Gastrocnemius medialis (tissue), 4 donors: Measurements from ENCODE around the gene SENP8. TPM values are rescaled to one million over a fixed set of nuclear protein-coding genes. Genes with fewer than 3 reads are reported as not detected.

Source experiments
- ATAC-seq, 2 donors: fragments of 150-250 bp; one replicate each; pipeline ENCODE4 v1.9.1; 2016
- DNase-seq, 2 donors: peaks; one replicate each; pipeline ENCODE4 v3.0.0-alpha.2; 2019
- H3K27ac ChIP-seq, 4 donors: fragments of 200-600 bp; sonication (generic); 1 replicate in 1 of 4; 2 replicates in 3 of 4; pipeline ENCODE4 v1.5.1; 2016 to 2018; ENCODE audit warnings: mild to moderate bottlenecking in 2 of 4, moderate library complexity in 1 of 4
- H3K27me3 ChIP-seq, 3 donors: fragments of 200-600 bp; sonication (generic) in 2 of 3; 1 replicate in 1 of 3; 2 replicates in 2 of 3; pipeline versions ENCODE4 v1.5.1 to v1.6.0; 2016 to 2019; ENCODE audit warnings: mild to moderate bottlenecking in 1 of 3, moderate library complexity in 1 of 3
- H3K36me3 ChIP-seq, 2 donors: fragments of 200-600 bp; sonication (generic) in 1 of 2; one replicate each; pipeline ENCODE4 v1.5.1; 2017 to 2018
- H3K4me1 ChIP-seq, 2 donors: fragments of 200-600 bp; sonication (generic) in 1 of 2; one replicate each; pipeline ENCODE4 v1.5.1; 2016 to 2017; ENCODE audit warnings: mild to moderate bottlenecking in 2 of 2
- H3K4me3 ChIP-seq, 4 donors: fragments of 200-600 bp; sonication (generic) in 3 of 4; 1 replicate in 1 of 4; 2 replicates in 3 of 4; pipeline ENCODE4 v1.5.1; 2016 to 2019; ENCODE audit warnings: mild to moderate bottlenecking in 2 of 4
- H3K9me3 ChIP-seq, 3 donors: fragments of 200-600 bp; sonication (generic) in 2 of 3; 1 replicate in 1 of 3; 2 replicates in 2 of 3; pipeline ENCODE4 v1.5.1; 2016 to 2019
- POLR2A ChIP-seq, 2 donors: fragments of 450-650 bp; IDR thresholded peaks; one replicate each; pipeline ENCODE4 v1.6.1; 2017; ENCODE audit warnings: antibody characterized with exemption in 2 of 2, mild to moderate bottlenecking in 2 of 2, moderate library complexity in 2 of 2
- in situ Hi-C, 4 donors: fragments of 200-750 bp; cut with MboI; loops; one replicate each; pipeline versions ENCODE4 v1.15.0 to v1.8.0; 2017; ENCODE audit warnings: low sequenced_read_pairs in 4 of 4
- intact Hi-C: fragments of 100-400 bp; cut with DNase I; formaldehyde crosslinking; loops from one replicate; pipeline ENCODE4 v1.15.1; 2023; ENCODE audit warnings: low total_unique reads
- total RNA-seq, 4 donors: library from RNA; depleted of rRNA; stranded (reverse); fragments of >200 nt; gene quantifications; one replicate each; pipeline versions ENCODE4 v1.1.0 to v1.2.3, GENCODE V29; 2016
- TF ChIP-seq, protein P1 (sequence below), 5 experiments: fragments of 450-650 bp in 3 of 5; fragments of 200-600 bp in 2 of 5; sonication (generic) in 2 of 5; IDR thresholded peaks in 4 of 5; conservative IDR thresholded peaks in 1 of 5; 1 replicate in 4 of 5; 2 replicates in 1 of 5; pipeline ENCODE4 v1.5.1; 2016 to 2019; ENCODE audit warnings: antibody characterized with exemption in 5 of 5, mild to moderate bottlenecking in 3 of 5, moderate library complexity in 3 of 5

The SENP8 gene
- total RNA-seq, 4 donors from 2014 or later = 1.0 to 3.6 (median 2.7) TPM

DNA sequence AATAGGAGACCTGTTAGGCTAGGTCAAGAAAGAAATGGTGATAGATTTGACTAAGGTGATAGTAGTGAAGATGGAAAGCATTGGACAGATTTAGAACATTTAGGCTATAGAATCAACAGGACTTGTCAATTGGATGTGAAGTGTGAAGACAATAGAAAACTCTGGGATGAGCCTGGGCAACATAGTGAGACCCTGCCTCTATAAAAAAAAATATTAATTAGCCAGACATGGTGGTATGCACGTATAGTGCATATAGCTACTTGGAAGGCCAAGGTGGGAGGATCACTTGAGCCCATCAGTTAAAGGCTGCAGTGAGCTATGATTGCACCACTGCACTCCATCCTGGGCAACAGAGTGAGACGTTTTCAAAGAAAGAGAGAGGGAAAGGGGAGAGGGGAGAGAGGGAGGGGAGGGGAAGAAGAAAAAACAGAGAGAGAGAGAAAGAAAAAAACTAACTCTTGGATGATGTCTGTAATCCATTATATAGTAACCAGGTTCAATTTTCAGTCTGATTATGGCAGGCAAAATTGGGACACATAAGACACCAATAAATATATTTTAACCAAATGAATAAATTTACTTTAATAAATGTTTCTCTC lies 9.6 kb downstream of the SENP8 start:
- TF ChIP-seq, protein P1, sequence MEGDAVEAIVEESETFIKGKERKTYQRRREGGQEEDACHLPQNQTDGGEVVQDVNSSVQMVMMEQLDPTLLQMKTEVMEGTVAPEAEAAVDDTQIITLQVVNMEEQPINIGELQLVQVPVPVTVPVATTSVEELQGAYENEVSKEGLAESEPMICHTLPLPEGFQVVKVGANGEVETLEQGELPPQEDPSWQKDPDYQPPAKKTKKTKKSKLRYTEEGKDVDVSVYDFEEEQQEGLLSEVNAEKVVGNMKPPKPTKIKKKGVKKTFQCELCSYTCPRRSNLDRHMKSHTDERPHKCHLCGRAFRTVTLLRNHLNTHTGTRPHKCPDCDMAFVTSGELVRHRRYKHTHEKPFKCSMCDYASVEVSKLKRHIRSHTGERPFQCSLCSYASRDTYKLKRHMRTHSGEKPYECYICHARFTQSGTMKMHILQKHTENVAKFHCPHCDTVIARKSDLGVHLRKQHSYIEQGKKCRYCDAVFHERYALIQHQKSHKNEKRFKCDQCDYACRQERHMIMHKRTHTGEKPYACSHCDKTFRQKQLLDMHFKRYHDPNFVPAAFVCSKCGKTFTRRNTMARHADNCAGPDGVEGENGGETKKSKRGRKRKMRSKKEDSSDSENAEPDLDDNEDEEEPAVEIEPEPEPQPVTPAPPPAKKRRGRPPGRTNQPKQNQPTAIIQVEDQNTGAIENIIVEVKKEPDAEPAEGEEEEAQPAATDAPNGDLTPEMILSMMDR (IDR thresholded peaks at IDR 0.05 in 4 of 5, conservative IDR thresholded peaks at IDR 0.05 in 1 of 5) = no peak
- no peak for TF ChIP-seq POLR2A (IDR thresholded peaks at IDR 0.05)
- H3K27me3 ChIP-seq = no peaks in the 10 kb centered on the region
- H3K4me3 ChIP-seq = no peak overlapping the region
- no peaks in the 10 kb centered on the region for H3K4me1 ChIP-seq
- no peak overlapping the region for H3K27ac ChIP-seq
- intact Hi-C loops (no loop called here), in situ Hi-C loops (no loop called here)
- ATAC-seq (no peak), DNase-seq (no peak)
- no peaks in the 10 kb centered on the region for H3K36me3 ChIP-seq
- no peaks in the 10 kb centered on the region for H3K9me3 ChIP-seq

DNA sequence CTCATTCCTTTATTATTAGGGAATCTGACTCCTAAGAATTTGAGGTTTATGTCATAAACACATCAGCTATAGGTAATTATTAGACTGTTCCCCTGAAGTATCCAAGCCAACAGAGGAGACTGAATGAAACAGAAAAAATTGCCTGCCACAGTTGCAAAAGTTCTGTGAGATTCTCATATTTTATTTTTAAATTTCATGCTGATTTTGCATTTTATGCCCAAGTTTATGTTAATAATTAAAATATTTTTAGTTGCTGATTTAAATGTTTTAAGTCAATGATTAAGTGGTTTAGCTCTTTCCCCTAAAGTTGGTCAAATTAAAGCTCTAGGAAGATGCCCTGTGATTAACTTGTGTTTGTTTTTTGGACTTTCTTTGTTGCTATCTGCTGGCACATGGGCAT lies 10.2 kb downstream of the SENP8 start:
- in situ Hi-C loops = no loop called here
- DNase-seq (no peak), ATAC-seq (no peak)
- Histone ChIP-seq H3K36me3 (no peaks in the 10 kb centered on the region), H3K9me3 (no peaks in the 10 kb centered on the region), H3K27me3 (no peaks in the 10 kb centered on the region), H3K27ac (no peak overlapping the region), H3K4me1 (no peaks in the 10 kb centered on the region), H3K4me3 (no peak overlapping the region)
- intact Hi-C loops = no loop called here
- TF ChIP-seq, protein P1 (IDR thresholded peaks at IDR 0.05 in 4 of 5, conservative IDR thresholded peaks at IDR 0.05 in 1 of 5) = no peak
- TF ChIP-seq POLR2A (IDR thresholded peaks at IDR 0.05) = no peak

DNA sequence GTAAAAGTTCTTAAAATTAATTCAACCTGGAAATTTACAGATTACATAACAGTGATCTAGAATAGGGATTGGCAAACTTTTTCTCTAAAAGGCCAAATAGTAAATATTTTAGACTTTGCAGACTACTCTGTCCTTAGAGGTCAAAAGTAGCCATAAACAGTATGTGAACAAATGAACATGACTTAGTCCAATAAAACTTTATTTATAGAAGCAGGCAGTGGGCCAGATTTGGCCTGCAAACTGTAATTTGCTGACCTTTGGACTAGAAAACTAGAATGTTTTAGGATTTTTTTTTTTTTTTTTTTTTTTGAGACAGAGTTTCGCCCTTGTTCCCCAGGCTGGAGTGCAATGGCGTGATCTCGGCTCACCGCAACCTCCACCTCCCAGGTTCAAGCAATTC lies 12.1 kb downstream of the SENP8 start:
- Histone ChIP-seq H3K4me1 (no peaks in the 10 kb centered on the region), H3K9me3 (no peaks in the 10 kb centered on the region), H3K4me3 (no peak overlapping the region), H3K27ac (no peak overlapping the region), H3K27me3 (no peaks in the 10 kb centered on the region), H3K36me3 (no peaks in the 10 kb centered on the region)
- TF ChIP-seq, protein P1 (IDR thresholded peaks at IDR 0.05 in 4 of 5, conservative IDR thresholded peaks at IDR 0.05 in 1 of 5) = no peak
- no peak for TF ChIP-seq POLR2A (IDR thresholded peaks at IDR 0.05)
- no peak for ATAC-seq
- intact Hi-C loops (no loop called here), in situ Hi-C loops (no loop called here)
- no peak for DNase-seq

DNA sequence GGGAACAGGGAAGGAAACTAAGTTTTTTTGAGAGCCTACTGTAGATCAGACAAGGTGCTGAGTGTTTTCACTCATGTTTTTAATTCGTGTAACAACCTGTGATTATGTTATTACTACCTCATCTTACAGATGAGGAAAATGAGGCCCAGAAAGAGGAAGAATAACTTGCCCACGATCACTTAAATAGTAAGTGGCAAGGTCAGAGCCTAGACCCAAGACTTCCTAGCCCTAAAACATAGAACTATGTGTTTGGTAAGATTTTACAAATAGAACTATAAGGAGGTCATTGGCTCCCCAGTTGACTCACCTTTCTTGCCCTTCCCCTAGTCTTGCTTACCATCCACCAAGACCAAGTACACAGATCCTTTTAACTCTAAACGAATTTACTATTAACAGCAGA lies 13.7 kb downstream of the SENP8 start:
- Histone ChIP-seq H3K4me3 (no peak overlapping the region), H3K27me3 (no peaks in the 10 kb centered on the region), H3K27ac (no peak overlapping the region), H3K36me3 (no peaks in the 10 kb centered on the region), H3K9me3 (no peaks in the 10 kb centered on the region), H3K4me1 (no peaks in the 10 kb centered on the region)
- TF ChIP-seq, protein P1 (IDR thresholded peaks at IDR 0.05 in 4 of 5, conservative IDR thresholded peaks at IDR 0.05 in 1 of 5) = no peak
- no peak for TF ChIP-seq POLR2A (IDR thresholded peaks at IDR 0.05)
- intact Hi-C loops = no loop called here
- DNase-seq (no peak), ATAC-seq (no peak)
- in situ Hi-C loops = no loop called here

DNA sequence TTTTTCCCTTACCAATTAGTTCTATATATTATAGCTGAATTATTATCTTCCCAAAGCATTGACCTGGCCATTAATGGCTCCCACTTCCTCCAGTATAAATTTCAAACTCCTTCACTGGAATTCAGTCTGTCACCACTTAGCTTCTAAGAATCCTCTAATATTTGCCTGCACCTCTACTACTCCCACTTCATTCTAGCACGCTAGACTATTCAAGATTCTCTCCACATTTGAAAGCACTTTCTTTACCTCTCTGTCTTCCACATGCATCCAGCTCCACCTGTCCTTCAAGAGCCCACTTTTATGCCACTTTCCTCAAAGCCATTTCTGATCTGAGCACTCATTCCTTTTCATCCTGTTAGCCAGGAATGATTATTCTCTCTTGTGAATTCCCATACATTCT lies 15.0 kb downstream of the SENP8 start:
- intact Hi-C loops = no loop called here
- no peaks in the 10 kb centered on the region for H3K9me3 ChIP-seq

More for the DNA sequence above, 15.0 kb downstream of the SENP8 start:
- no peak overlapping the region for H3K4me3 ChIP-seq
- H3K36me3 ChIP-seq = no peaks in the 10 kb centered on the region
- no peak for TF ChIP-seq POLR2A (IDR thresholded peaks at IDR 0.05)
- TF ChIP-seq, protein P1 (IDR thresholded peaks at IDR 0.05 in 4 of 5, conservative IDR thresholded peaks at IDR 0.05 in 1 of 5) = no peak
- ATAC-seq (no peak), DNase-seq (no peak)
- no peaks in the 10 kb centered on the region for H3K4me1 ChIP-seq
- in situ Hi-C loops = no loop called here
- no peak overlapping the region for H3K27ac ChIP-seq
- no peaks in the 10 kb centered on the region for H3K27me3 ChIP-seq
